ENCODE data around the gene AKR7A3.
"Not testable (repeated sequence)": the region's sequence is repeated elsewhere in the genome, so short reads cannot be mapped to it uniquely, and the experiment has no call there.

AKR7A3 gene

GRCh38 chr1:19319196-19319595 lies 30.6 kb upstream of the AKR7A3 start:
- no peak for DNase-seq (ENCODE audit: low read depth in 2 of 2)

DNA sequence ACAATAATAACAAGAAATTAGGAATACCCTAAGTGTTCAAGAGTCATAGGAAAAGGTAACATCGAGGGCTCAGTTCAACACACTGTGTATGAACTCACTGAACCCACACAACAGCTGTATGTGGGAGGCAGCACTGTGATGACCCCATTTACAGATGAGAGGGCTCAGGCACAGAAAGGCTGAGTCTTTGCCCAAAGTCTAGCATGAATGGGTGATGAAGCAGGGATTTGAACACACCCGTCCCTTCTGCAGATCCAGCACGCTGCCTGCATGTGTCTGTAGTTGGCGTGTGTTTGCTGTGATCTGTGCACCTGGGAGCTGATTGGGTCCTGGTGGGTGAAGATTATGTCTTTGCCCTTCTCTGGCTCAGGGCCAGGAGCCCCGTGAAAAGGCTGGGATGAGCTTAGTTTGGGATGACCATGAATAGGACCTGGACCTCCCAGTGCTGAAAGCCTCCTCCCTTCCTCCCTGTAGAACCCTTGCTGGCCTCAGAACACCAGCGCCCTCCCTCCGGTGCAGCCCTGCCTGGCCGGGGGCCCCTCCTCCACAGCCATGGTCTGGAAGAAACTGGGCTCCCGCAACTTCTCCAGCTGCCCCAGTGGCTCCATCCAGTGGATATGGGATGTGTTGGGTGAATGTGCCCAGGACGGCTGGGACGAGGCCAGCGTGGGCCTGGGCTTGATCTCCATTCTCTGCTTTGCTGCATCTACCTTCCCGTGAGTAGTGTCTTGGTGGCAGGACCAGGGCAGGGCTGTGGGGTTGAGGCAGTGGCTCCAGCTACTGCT lies 28.7 kb upstream of the AKR7A3 start:
- no peak for DNase-seq (ENCODE audit: low read depth in 2 of 2)

DNA sequence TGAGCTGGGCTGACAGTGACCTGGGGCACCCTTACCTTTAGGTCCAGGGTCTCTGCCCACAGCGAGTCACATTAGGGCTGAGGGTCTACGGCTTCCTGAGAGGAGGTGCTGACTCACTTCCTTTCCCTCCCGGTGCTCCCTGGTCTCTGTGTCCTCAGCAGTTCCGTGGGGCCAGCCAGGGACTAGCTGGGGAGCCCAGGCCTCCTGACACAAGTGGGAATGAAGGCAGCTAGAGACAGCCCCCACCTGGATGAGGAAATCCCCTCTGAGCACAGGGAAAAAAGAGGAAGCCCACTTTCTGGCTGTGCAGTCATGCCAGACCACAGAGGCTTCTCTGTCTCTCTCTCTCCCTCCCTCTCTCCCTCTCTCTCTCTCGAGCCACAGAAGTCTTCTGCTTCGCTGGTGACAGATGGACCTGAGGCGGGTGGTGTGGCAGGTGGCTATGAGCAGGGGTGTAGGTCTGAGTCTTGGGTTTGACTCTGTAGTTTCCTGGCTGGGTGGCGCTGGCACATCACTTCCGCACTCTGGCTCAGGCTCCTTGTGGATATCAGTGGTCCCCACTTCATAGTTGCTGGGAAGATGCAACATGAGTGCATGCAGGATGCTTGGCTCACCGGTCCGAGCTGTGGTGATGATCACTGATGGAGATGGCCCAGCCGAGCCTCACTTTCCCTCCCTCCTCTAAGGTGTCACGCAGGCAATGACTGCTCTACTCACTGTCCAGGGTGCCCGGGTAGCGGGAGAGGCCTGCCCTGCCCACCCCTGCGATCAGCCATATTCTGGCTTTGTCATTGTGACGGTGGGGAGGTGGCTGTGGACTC lies 27.0 kb upstream of the AKR7A3 start:
- DNase-seq (ENCODE audit: low read depth in 2 of 2) = no peak

- no peak for DNase-seq (ENCODE audit: low read depth in 2 of 2)
These were observed 25.7 kb upstream of the AKR7A3 start for GRCh38 chr1:19313961-19314882.

DNA sequence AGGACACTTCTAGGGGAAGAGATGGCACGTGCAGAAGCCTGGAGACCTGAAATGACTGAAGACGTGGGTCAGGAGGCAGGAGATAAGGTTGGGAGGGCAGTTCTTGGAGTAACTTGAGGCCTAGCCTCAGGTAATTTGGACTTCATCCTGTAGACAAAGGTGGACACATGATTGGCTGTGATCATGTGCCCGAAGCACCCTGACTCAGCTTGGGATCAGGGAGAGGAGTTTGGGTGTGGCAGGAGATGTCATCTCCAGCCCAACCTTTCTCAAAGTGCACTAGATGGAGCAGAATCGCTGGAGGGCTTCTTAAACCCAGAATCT lies 25.0 kb upstream of the AKR7A3 start:
- no peak for DNase-seq (ENCODE audit: low read depth in 2 of 2)

DNA sequence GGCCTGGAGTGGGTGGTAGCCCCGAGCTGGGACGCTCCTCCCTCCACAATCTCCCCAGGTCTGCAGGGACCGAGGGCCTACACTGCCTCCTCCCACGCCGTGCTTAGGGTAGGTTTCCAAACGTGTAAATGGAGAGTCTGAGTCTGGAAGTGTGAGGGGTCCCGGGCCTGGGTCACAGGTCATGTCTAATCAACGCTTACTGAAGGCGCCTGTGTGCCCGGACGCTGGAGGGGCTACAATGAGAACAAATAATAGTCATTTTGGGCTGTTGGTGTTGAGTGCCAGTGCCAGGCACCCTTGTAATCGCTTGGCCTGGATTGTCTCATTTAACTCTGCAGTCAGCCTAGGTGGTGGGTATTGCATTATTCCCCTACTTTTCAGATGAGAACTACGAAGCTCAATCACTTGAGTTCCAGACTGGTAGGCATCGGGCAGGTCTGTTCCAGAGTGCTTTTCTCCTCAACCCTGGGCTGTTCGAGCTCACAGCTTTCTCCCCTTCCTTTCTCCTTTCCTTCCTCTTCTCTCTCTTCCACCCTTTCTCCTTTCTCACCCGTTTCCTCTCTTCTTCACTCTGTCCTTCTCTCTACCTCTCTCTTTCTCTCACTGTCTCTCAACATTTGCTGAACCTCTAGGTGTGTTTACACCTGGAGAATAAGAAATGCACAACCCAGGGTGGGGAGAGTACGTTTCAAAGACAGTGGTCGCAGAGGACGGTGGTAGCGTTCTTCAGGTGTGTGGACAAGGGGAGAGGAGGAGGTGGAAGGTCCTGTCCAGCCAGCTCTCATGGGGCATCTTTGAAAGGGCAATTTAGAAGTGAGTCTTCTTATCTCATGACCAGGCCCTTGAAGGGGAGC lies 24.4 kb upstream of the AKR7A3 start:
- no peak for DNase-seq (ENCODE audit: low read depth in 2 of 2)

- DNase-seq (ENCODE audit: low read depth in 2 of 2) = peak; percentile 78 to 80
These were observed 23.6 kb upstream of the AKR7A3 start, which contains the start of the genes AKR7A2 and SLC66A1 for GRCh38 chr1:19311931-19312781. TSS of gene AKR7A2 (minus strand) at chr1:19312144. CDS start at chr1:19312124, 20 bp downstream. TSS of gene SLC66A1 (plus strand) at chr1:19312326. CDS start at chr1:19317678, 5,352 bp downstream.

DNA sequence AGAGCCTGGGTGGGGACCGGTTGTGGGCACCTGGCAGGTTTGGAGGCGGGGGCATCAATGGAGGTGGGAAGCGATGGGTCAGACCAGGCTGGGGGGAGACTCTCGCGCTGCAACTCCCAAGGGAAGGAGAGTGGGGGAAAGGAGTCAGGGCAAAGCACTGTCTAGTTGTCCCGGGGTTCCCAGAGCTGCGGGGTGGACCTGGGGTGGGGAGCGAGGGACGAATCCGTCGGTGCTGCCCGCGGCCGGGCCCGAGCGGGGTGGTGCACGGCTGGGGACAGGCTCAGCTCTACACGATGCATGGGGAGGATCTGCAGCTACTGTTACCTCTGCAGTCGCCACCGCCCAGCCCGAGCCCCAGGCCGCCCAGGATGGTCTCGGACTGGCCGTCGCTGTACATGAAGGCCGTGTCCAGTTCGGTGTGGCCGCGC lies 22.9 kb upstream of the AKR7A3 start:
- no peak for DNase-seq (ENCODE audit: low read depth in 2 of 2)

DNA sequence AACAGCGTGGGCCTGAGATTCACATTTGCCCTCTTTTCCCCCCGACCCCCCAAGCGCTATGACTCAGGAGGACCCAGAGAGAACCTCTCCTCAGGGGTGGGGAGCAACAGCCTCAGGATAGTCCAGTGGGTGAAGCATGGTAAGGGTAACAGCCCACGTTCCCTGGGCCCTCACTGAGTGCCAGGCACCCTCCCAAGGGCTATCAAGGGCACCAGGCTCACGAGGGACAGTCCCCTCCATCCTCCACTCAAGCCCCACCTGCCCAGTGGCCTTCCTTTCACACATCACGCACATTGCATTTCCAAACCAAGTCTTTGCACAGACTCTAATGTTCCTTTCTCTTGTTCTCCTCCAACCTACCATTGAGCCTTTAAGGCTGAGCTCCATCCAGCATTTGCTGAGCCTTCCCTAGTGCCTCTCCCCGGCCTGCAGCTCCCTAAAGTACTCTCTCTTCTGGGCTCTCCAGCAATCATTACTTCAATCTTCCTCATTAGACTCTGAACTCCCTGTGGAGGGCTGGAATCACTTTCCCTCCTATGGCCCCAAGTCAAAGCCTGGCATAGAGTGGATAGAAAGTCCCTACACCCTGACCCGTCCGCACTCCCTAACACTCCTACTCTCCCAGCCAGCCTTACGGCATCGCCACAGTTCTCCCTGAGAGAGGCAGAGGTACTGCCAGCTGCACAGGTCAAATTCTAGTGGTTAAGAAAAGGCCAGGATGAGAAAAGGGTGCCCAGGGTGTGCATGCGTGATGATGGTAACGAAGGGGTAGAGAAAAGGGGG lies 22.3 kb upstream of the AKR7A3 start:
- DNase-seq (ENCODE audit: low read depth in 2 of 2) = no peak

DNA sequence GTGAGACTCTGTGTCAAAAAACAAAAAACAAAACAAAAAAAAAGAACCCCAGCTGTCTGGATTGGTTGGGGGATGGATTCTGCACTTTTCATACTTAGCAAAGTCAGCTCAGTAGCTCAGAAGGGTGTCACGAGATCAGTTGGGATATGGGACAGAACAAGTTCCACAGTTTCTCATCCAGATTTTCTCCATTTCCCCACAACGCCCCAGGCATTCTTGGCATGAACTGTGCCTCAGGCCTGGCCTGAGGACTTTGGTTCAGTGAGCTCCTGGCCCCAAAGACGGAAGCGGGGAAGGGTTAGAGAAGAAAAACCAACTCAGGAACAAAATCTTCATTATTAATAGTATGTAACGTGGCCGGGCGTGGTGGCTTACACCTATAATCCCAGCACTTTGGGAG lies 21.5 kb upstream of the AKR7A3 start:
- no peak for DNase-seq (ENCODE audit: low read depth in 2 of 2)

GRCh38 chr1:19309123-19309813 lies 20.7 kb upstream of the AKR7A3 start:
- peak in 1 of 2 experiments; percentile 20 for DNase-seq (ENCODE audit: low read depth in 2 of 2)

GRCh38 chr1:19308509-19308907 lies 19.9 kb upstream of the AKR7A3 start:
- DNase-seq (ENCODE audit: low read depth in 2 of 2) = no peak

- DNase-seq (ENCODE audit: low read depth in 2 of 2) = no peak
These were observed 19.4 kb upstream of the AKR7A3 start for GRCh38 chr1:19307794-19308508.

- DNase-seq (ENCODE audit: low read depth in 2 of 2) = no peak
These were observed 18.4 kb upstream of the AKR7A3 start for GRCh38 chr1:19306941-19307340.

GRCh38 chr1:19305880-19306279 lies 17.3 kb upstream of the AKR7A3 start:
- no peak for DNase-seq (ENCODE audit: low read depth in 2 of 2)

DNA sequence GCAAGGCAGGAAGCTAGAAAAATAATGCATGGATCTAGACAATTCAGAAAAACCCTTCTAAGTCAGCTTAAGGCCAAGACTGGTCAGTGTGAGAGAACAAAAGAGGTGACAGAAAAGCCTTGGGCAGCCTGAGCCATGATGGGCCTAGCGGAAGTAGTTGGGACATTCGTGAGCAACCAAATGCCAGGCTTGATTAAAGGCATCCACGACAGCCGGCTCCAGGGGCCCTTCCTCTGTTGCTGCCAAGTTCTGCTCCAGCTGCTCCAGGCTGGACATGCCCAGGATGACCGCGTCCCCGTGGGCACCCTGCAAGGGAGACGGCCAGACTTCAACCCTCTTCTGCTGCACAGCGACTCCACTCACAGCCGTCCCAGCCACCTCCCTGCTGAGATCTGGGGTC lies 15.5 kb upstream of the AKR7A3 start:
- DNase-seq (ENCODE audit: low read depth in 2 of 2) = not testable (repeated sequence)

DNA sequence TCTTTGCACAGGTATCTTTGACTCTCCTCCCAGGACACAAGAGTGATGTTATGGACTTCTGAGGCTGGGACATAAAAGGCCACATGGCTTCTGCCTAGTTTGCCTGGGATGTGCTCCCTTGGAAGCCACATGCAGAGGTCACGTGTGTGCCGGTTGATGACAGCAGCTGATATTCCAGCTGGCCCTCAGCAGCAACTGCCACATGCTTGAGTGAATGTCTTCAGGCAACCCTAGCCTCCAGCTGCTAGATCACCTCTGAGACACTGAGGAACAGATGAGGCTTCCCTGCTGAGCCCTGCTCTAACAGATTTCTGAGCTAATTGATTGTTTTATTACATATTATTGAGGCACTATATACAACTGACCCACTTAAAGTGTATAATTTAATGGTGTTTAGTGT lies 11.6 kb upstream of the AKR7A3 start:
- DNase-seq (ENCODE audit: low read depth in 2 of 2) = no peak

DNA sequence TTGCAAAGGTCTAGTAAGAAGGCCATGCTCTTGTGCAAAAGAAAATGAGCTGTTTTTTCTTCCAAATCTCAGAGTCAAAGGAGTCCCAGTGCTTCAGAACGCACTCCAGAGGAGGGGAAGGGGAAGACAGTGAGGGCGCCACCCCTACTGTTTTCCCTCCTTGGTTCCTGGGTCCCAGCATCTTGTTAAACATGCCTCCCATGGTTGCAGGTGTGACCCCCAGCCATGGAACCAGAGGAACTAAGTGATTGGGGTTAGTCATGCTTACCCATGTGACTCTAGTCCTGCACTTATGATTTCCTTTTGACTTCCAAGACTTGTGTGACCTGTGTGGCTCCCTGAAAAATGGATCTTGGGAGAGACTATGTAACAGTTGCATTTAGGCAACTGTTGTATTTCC lies 6.1 kb upstream of the AKR7A3 start:
- DNase-seq (ENCODE audit: low read depth in 2 of 2) = no peak

All from fibroblast of skin of left quadriceps (primary cell).